ENCODE measurements around the gene PRRC2C.

PRRC2C gene

GRCh38 chr1:171641076-171641864, 155.9 kb downstream of the PRRC2C start:
- no peak for DNase-seq

- DNase-seq: no peak
These were observed 156.9 kb downstream of the PRRC2C start for GRCh38 chr1:171642197-171642596.

Measured in CD4-positive, alpha-beta T cell treated with Interleukin-10 for 1 hour (primary cell).